NCI-H146 (cell line): ENCODE measurements around the gene COL4A1.
A peak's percentile ranks its signal among the peaks of the same experiment; 100 is the strongest.

Source experiments
- DNase-seq: peaks from one replicate; lab custom pipeline; 2025; lab: John Stamatoyannopoulos, UW

The COL4A1 gene

GRCh38 chr13:110341445-110342244 lies 34.7 kb upstream of the COL4A1 start:
- peak; percentile 8 for DNase-seq

GRCh38 chr13:110340812-110341444 lies 34.0 kb upstream of the COL4A1 start:
- DNase-seq, result no peak

GRCh38 chr13:110339975-110340550 lies 33.1 kb upstream of the COL4A1 start:
- no peak for DNase-seq

GRCh38 chr13:110339263-110339662 lies 32.3 kb upstream of the COL4A1 start:
- no peak for DNase-seq

- DNase-seq, result no peak
Measured at GRCh38 chr13:110338441-110339101, 31.6 kb upstream of the COL4A1 start.

- DNase-seq, result no peak
Measured at GRCh38 chr13:110337247-110337646, 30.3 kb upstream of the COL4A1 start.

GRCh38 chr13:110336681-110337080 lies 29.7 kb upstream of the COL4A1 start:
- DNase-seq, result no peak

- DNase-seq, result no peak
Measured at GRCh38 chr13:110336108-110336507, 29.2 kb upstream of the COL4A1 start.

- no peak for DNase-seq
Measured at GRCh38 chr13:110334841-110335490, 28.0 kb upstream of the COL4A1 start.

GRCh38 chr13:110334256-110334655 lies 27.3 kb upstream of the COL4A1 start:
- DNase-seq, result no peak

GRCh38 chr13:110333837-110334236 lies 26.9 kb upstream of the COL4A1 start:
- no peak for DNase-seq

- DNase-seq, result no peak
Measured at GRCh38 chr13:110332750-110333149, 25.8 kb upstream of the COL4A1 start.

GRCh38 chr13:110331362-110331761 lies 24.4 kb upstream of the COL4A1 start:
- no peak for DNase-seq

- no peak for DNase-seq
Measured at GRCh38 chr13:110330491-110331011, 23.6 kb upstream of the COL4A1 start.

GRCh38 chr13:110329798-110330461 lies 23.0 kb upstream of the COL4A1 start:
- DNase-seq, result no peak

GRCh38 chr13:110329258-110329657 lies 22.3 kb upstream of the COL4A1 start:
- no peak for DNase-seq

- no peak for DNase-seq
Measured at GRCh38 chr13:110328573-110328972, 21.6 kb upstream of the COL4A1 start.

- DNase-seq, result no peak
Measured at GRCh38 chr13:110327051-110327721, 20.2 kb upstream of the COL4A1 start.

- DNase-seq, result no peak
Measured at GRCh38 chr13:110326263-110326904, 19.4 kb upstream of the COL4A1 start.

GRCh38 chr13:110324026-110324749 lies 17.2 kb upstream of the COL4A1 start:
- no peak for DNase-seq
